IMR-90 (cell line): Measurements from ENCODE around the gene SPOCK3. TPM values are rescaled to one million over a fixed set of nuclear protein-coding genes. Genes with fewer than 3 reads are reported as not detected.

Source experiments
- ATAC-seq: fragments of 200-7000 bp; cut with Tn5 transposase; 2 replicates; pipeline ENCODE4 v1.9.1; 2020; ENCODE audit warnings: low read depth, mild to moderate bottlenecking, moderate library complexity
- BruUV-seq: library from RNA; stranded (reverse); fragments of 400-500 nt; replicated peaks from 2 replicates; lab custom pipeline; 2021; lab: Mats Ljungman, UMichigan
- CTCF ChIA-PET: fragments of 300-600 bp; formaldehyde crosslinking; extraction: SDS; loops from one replicate; lab custom pipeline; 2021; ENCODE audit warnings: antibody characterized with exemption; lab: Yijun Ruan, JAX
- POLR2A ChIA-PET: fragments of 300-600 bp; sonication (Branson Sonifier 250); formaldehyde crosslinking; loops from one replicate; lab custom pipeline; 2022; ENCODE audit warnings: antibody characterized with exemption; ENCODE audit not compliant: unreplicated experiment; lab: Charles Lee
- DNase-seq: peaks from one replicate; pipeline ENCODE4 v3.0.0; 2013
- H2AFZ ChIP-seq: replicated peaks from 2 replicates; pipeline ENCODE3; 2013; ENCODE audit warnings: low read length, mild to moderate bottlenecking; ENCODE audit not compliant: poor library complexity
- H2AK5ac ChIP-seq: 2 replicates; pipeline ENCODE4 v1.6.1; 2013; ENCODE audit warnings: low read depth, low read length, inconsistent platforms
- H2AK9ac ChIP-seq: replicated peaks from 2 replicates; pipeline ENCODE3; 2013; ENCODE audit warnings: mild to moderate bottlenecking, low read depth, low read length, moderate library complexity; ENCODE audit not compliant: poor library complexity
- H2BK120ac ChIP-seq: 2 replicates; pipeline ENCODE4 v1.6.1; 2013; ENCODE audit warnings: low read depth, low read length, inconsistent platforms
- H2BK15ac ChIP-seq: 3 replicates; pipeline ENCODE4 v1.6.1; 2013; ENCODE audit warnings: low read depth, low read length, inconsistent platforms
- H2BK20ac ChIP-seq: 2 replicates; pipeline ENCODE4 v1.6.1; 2013; ENCODE audit warnings: low read depth, mild to moderate bottlenecking, inconsistent platforms, low read length, moderate library complexity
- H2BK5ac ChIP-seq: 2 replicates; pipeline ENCODE4 v1.6.1; 2013; ENCODE audit warnings: mild to moderate bottlenecking, low read depth, low read length, inconsistent platforms; ENCODE audit not compliant: poor library complexity, severe bottlenecking
- H3K14ac ChIP-seq: replicated peaks from 2 replicates; pipeline ENCODE4 v1.6.1; 2013; ENCODE audit warnings: low read depth, low read length, inconsistent platforms
- H3K18ac ChIP-seq: 2 replicates; pipeline ENCODE4 v1.6.1; 2013; ENCODE audit warnings: low read depth, low read length, control low read depth
- H3K23ac ChIP-seq: 2 replicates; pipeline ENCODE4 v1.6.1; 2013; ENCODE audit warnings: low read depth, low read length, inconsistent platforms
- H3K27ac ChIP-seq: 2 replicates; pipeline ENCODE4 v1.5.1; 2013; ENCODE audit warnings: mild to moderate bottlenecking, control low read depth, low read length; ENCODE audit not compliant: insufficient read depth
- H3K27me3 ChIP-seq: 2 replicates; pipeline ENCODE4 v1.6.1; 2013; ENCODE audit warnings: low read length; ENCODE audit not compliant: control insufficient read depth, insufficient read depth
- H3K36me3 ChIP-seq: 2 replicates; pipeline ENCODE4 v1.6.1; 2013; ENCODE audit warnings: low read length, mixed read lengths; ENCODE audit not compliant: control insufficient read depth, insufficient read depth
- H3K4ac ChIP-seq: 2 replicates; pipeline ENCODE4 v1.6.1; 2013; ENCODE audit warnings: low read depth, low read length, inconsistent platforms
- H3K4me1 ChIP-seq: 2 replicates; pipeline ENCODE4 v1.6.1; 2013; ENCODE audit warnings: low read length, mixed read lengths; ENCODE audit not compliant: control insufficient read depth, insufficient read depth
- H3K4me2 ChIP-seq: 2 replicates; pipeline ENCODE4 v1.6.1; 2013; ENCODE audit warnings: low read depth, mild to moderate bottlenecking, control low read depth, low read length, moderate library complexity
- H3K4me3 ChIP-seq: 2 replicates; pipeline ENCODE4 v1.5.1; 2013; ENCODE audit warnings: low read depth, mild to moderate bottlenecking, control low read depth, low read length, moderate library complexity; ENCODE audit not compliant: insufficient read depth
- H3K56ac ChIP-seq: 2 replicates; pipeline ENCODE4 v1.6.1; 2013; ENCODE audit warnings: low read length, inconsistent platforms; ENCODE audit not compliant: insufficient read depth; ENCODE audit errors: extremely low read depth
- H3K79me1 ChIP-seq, 2 experiments: 2 replicates each; pipeline ENCODE4 v1.6.1; 2013; ENCODE audit warnings: low read length in 2 of 2, inconsistent platforms in 1 of 2, low read depth in 1 of 2
- H3K9ac ChIP-seq: 2 replicates; pipeline ENCODE4 v1.6.1; 2013; ENCODE audit warnings: low read depth, low read length, control low read depth
- H3K9me1 ChIP-seq: 2 replicates; pipeline ENCODE4 v1.6.1; 2013; ENCODE audit warnings: low read length, inconsistent platforms; ENCODE audit not compliant: insufficient read depth
- H3K9me3 ChIP-seq: 2 replicates; pipeline ENCODE4 v1.6.1; 2013; ENCODE audit warnings: low read length; ENCODE audit not compliant: control insufficient read depth, insufficient read depth
- H4K20me1 ChIP-seq: 2 replicates; pipeline ENCODE4 v1.6.1; 2013; ENCODE audit warnings: low read length, inconsistent platforms; ENCODE audit not compliant: insufficient read depth
- H4K5ac ChIP-seq: 2 replicates; pipeline ENCODE4 v1.6.1; 2013; ENCODE audit warnings: mild to moderate bottlenecking, low read depth, low read length, control low read depth
- H4K8ac ChIP-seq, 2 experiments: 2 replicates each; pipeline ENCODE4 v1.6.1; 2013; ENCODE audit warnings: low read depth in 2 of 2, low read length in 2 of 2, control low read depth in 1 of 2, inconsistent platforms in 1 of 2
- H4K91ac ChIP-seq: 2 replicates; pipeline ENCODE4 v1.6.1; 2013; ENCODE audit warnings: low read depth, low read length, inconsistent platforms; ENCODE audit not compliant: insufficient read depth
- CEBPB ChIP-seq: IDR thresholded peaks from 2 replicates; pipeline ENCODE4 v1.6.1; 2012; ENCODE audit warnings: low read depth, low read length, improper control_type of control experiment
- MAFK ChIP-seq: IDR thresholded peaks from 2 replicates; pipeline ENCODE4 v1.6.1; 2012; ENCODE audit warnings: low read depth, low read length, improper control_type of control experiment
- NFE2L2 ChIP-seq: fragments of 150-350 bp; IDR thresholded peaks from 2 replicates; pipeline ENCODE4 v1.6.1; 2016; ENCODE audit warnings: low read depth, mild to moderate bottlenecking, low read length
- dilution Hi-C: fragments of 300-500 bp; cut with HindIII; formaldehyde crosslinking; loops from one replicate; pipeline ENCODE4 v1.14.3; 2018; ENCODE audit warnings: low sequenced_read_pairs; ENCODE audit not compliant: unreplicated experiment
- in situ Hi-C: fragments of 300-500 bp; cut with MboI; formaldehyde crosslinking; loops from 3 replicates; pipeline ENCODE4 v1.14.3; 2019; ENCODE audit warnings: low sequenced_read_pairs, inconsistent platforms, mixed read lengths
- intact Hi-C: fragments of 100-400 bp; cut with micrococcal nuclease; formaldehyde crosslinking; loops from 2 replicates; pipeline ENCODE4 v1.10.0; 2022
- polyA plus RNA-seq, 3 experiments: library from polyadenylated mRNA; depleted of rRNA; stranded (reverse); fragments of >200 nt; gene quantifications; 2 replicates each; pipeline ENCODE4 v1.2.3, GENCODE V29; 2012; ENCODE audit warnings: low replicate concordance in 1 of 3
- total RNA-seq: library from RNA; depleted of rRNA; stranded (reverse); fragments of >200 nt; gene quantifications from 2 replicates; pipeline ENCODE4 v1.2.3, GENCODE V29; 2012
- TF ChIP-seq, protein P1 (sequence below): conservative IDR thresholded peaks from 2 replicates; pipeline ENCODE4 v1.5.1; 2012; ENCODE audit warnings: mild to moderate bottlenecking, low read depth, low read length, improper control_type of control experiment
- TF ChIP-seq, protein P2 (sequence below): fragments of 150-350 bp; IDR thresholded peaks from 2 replicates; pipeline ENCODE4 v1.6.1; 2017; ENCODE audit warnings: mild to moderate bottlenecking, antibody characterized with exemption, low read length, low read depth

Gene SPOCK3
- total and polyA plus RNA-seq, 2 of the 4 experiments (the other 2 are of a cell fraction), result not detected

DNA sequence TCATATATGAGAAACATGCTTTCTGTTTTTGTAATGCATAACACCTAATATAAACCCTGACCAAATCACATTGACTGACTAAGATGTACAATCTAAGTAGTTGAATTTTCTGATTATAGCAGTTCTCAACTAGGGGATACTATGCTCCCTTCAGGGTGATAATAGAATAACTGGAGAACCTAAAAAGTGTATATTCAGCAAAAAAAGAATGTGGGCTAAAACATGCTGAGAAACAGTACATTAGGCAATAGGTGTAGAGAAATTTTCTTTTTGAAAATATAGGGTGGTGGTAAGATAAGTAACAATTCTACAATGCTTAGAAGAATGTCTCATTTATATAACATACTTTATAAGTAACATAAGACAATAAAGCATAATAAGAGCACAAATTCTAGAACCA lies 239.6 kb downstream of the SPOCK3 start:
- in situ Hi-C loops (no loop called here), dilution Hi-C loops (no loop called here), intact Hi-C loops (no loop called here)
- Histone ChIP-seq H4K91ac (no peak overlapping the region), H3K56ac (no peak overlapping the region), H2AK9ac (no peak overlapping the region), H3K9me1 (no peaks in the 10 kb centered on the region), H3K4me2 (no peak overlapping the region), H3K79me1 (no peaks in the 10 kb centered on the region), H3K9ac (no peak overlapping the region), H2BK5ac (no peak overlapping the region), H2BK120ac (no peak overlapping the region), H3K4me3 (no peak overlapping the region), H2BK15ac (no peak overlapping the region), H3K36me3 (no peaks in the 10 kb centered on the region), H3K23ac (no peak overlapping the region), H4K5ac (no peak overlapping the region), H3K4me1 (no peaks in the 10 kb centered on the region), H4K8ac (no peak overlapping the region), H2AFZ (no peak overlapping the region), H2BK20ac (no peak overlapping the region), H3K27me3 (no peaks in the 10 kb centered on the region), H4K20me1 (no peaks in the 10 kb centered on the region), H3K4ac (no peak overlapping the region), H3K27ac (no peak overlapping the region), H2AK5ac (no peak overlapping the region), H3K14ac (no peak overlapping the region), H3K18ac (no peak overlapping the region), H3K9me3 (0 out of 2 replicates have a peak, but pooled peaks cover 2% of the 10 kb centered on the region)
- ATAC-seq (no peak), DNase-seq (no peak)
- no TSS peak for BruUV-seq
- CTCF ChIA-PET, result no interaction called here
- POLR2A ChIA-PET, result no interaction called here
- TF ChIP-seq CEBPB (no peak), NFE2L2 (no peak), MAFK (peak; percentile 73)
- TF ChIP-seq, protein P1, sequence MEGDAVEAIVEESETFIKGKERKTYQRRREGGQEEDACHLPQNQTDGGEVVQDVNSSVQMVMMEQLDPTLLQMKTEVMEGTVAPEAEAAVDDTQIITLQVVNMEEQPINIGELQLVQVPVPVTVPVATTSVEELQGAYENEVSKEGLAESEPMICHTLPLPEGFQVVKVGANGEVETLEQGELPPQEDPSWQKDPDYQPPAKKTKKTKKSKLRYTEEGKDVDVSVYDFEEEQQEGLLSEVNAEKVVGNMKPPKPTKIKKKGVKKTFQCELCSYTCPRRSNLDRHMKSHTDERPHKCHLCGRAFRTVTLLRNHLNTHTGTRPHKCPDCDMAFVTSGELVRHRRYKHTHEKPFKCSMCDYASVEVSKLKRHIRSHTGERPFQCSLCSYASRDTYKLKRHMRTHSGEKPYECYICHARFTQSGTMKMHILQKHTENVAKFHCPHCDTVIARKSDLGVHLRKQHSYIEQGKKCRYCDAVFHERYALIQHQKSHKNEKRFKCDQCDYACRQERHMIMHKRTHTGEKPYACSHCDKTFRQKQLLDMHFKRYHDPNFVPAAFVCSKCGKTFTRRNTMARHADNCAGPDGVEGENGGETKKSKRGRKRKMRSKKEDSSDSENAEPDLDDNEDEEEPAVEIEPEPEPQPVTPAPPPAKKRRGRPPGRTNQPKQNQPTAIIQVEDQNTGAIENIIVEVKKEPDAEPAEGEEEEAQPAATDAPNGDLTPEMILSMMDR, result no peak
- TF ChIP-seq, protein P2, sequence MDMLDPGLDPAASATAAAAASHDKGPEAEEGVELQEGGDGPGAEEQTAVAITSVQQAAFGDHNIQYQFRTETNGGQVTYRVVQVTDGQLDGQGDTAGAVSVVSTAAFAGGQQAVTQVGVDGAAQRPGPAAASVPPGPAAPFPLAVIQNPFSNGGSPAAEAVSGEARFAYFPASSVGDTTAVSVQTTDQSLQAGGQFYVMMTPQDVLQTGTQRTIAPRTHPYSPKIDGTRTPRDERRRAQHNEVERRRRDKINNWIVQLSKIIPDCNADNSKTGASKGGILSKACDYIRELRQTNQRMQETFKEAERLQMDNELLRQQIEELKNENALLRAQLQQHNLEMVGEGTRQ, result no peak
